NCI-H146 (cell line): ENCODE results near the gene TRAF3.
A peak's percentile ranks its signal among the peaks of the same experiment; 100 is the strongest.

Source experiments
- DNase-seq: peaks from one replicate; lab custom pipeline; 2025; lab: John Stamatoyannopoulos, UW

TRAF3 gene

GRCh38 chr14:102908766-102909455 is 131.7 kb downstream of the TRAF3 start:
- no peak for DNase-seq

DNA sequence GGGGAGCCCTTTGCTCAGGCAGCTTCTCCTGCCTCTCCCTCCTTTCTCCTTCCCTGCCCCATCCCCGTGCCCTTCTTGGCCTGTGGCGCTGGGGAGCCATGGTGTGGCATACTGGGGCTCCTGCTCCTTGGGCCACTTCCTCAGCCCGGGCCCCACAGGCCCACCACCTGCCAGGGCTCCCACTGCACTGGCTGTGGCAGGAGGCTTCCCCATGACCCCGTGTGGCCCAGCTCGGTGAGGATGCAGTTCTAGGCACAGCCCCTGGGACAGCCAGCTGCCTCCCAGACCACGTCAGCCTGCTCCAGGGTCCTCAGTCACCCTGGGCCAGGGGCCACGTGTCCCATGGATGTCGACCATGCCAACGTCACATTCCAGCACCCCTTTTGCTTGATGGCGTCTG is 132.2 kb downstream of the TRAF3 start:
- no peak for DNase-seq

GRCh38 chr14:102909911-102910310 is 132.7 kb downstream of the TRAF3 start:
- no peak for DNase-seq

- DNase-seq = no peak
Observed at GRCh38 chr14:102910442-102910841, 133.2 kb downstream of the TRAF3 start.

DNA sequence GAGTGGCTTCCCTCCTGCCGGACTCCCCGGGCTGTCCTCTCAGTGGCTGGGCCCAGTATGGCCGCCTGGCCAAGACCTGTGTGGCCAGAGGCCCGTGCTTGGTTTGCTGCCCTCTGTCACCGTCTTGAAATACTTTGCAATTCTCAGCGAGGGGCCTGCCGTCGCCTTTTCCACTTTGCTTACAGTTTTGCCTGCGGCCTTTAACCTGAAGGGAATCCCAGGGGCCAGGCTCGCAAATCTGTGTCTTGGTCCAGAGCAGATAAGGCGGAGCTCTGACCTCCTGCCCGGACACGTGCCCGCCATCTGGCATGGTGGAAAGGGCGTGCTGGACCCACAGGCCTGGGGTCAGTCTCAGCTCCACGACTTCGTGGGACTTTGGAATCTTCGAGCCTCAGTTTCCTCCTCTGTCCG is 134.3 kb downstream of the TRAF3 start:
- DNase-seq = no peak

DNA sequence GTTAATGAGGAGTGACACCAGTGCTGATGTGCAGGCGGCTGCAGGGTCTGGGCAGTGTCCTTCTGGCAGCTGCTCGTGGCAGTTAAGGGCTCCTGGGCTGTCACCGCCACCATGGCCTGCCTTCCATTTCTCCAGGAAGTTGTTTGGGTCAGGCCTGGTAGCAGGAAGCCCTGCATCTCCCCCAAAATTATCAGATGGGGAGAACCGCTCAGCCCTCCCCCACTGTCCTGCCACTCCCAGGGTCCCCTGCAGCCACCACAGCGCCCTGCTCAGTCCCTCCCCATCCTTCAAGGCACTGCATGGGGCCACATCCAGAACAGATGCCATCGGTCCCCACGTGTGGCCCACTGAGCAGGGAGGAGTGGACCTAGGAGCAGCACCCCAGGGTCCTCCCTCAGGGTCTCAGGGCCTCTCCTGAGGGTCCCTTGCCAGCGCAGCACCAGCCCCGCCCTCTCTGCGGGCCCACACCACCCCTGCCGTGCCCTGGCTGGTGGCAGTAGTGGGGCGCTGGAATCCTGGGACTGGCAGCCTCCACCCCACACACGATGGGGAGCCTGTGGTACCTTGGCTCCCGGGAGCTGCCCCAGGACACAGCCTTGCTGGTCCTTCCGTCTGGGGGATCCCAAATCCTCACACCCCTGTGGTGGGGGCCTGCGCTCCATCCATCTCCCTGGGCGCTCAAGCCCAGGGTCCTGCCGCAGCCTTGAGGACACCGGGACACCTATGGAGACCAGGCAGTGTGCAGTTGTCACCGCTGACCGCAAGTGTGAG is 134.9 kb downstream of the TRAF3 start:
- no peak for DNase-seq

GRCh38 chr14:102913341-102914211 is 136.3 kb downstream of the TRAF3 start:
- no peak for DNase-seq

DNA sequence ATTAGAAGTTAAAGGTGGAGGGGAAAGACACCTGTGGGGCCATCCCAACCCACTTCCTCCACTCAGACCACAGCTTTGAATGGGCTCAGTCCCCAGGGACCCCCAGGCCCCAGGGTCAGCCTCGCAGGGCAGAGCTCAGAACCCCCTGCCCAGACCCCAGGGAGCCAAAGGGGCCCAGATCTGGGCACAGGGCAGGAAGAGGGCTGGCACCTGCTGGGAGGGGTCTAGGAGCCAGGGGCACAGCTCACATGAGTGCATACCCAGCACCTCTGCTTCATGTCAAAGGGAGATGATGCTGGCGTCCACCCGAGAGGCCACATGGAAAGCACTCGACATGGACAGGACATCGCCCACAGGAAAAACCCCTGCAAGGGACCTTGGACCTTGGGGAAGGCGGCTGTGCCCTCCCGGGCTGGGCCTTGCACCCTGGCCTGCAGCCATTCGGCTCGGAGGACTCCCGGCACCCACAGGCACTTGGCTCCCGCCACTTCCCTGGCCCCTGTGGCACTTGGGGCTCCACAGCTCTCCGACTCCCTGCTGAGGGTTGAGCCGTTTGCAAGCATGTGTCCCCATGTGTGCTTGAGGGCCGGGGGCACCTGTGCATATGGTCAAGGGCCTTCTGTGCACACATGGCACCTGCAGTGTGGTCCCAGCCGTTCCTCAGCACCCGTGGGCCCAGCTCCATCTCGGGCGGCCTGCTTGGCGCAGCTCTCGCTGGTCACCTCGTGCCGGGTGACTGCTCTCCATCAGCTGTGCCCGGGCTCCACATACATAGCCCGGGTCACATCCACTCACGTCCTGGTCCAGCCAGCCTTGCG is 137.4 kb downstream of the TRAF3 start:
- DNase-seq = no peak

DNA sequence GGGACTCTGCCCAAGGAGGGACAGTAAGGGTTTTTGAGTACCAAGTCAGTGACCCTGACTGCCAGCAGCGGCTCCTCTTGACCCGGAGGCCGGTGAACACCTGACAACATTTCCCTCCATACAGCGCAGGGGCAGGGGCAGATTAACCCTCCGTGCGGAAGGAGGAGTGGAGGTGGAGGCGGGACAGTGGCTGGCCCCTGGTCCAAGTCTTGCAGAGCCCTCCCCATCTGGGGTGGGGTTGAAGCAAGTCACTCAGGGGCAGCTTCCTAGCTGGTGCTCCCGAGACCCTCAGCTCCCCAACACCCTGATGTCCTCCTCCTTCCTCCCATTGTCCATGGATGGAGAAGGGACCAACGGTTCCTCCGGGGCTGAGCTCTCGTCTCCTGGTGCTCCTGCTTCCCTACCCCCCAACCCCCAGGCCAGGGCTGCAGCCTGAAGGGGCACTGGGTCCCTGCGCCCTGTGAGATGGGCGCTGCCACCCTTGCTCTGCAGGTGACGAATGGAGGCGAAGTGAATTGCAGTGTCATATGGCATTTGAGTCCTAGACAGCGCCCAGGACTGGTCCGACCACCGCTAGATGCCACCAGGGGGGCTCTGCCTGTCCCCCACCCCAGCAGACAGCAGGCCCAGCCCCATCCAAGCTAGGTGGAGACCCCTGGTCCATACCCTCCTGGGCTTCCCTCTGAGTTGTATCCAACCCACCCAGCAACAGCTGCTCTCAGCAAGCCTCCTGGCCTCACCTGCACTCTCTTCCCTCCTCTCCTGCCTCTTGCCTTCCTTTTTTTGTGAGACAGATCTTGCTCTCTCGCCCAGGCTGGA is 138.3 kb downstream of the TRAF3 start:
- no peak for DNase-seq

DNA sequence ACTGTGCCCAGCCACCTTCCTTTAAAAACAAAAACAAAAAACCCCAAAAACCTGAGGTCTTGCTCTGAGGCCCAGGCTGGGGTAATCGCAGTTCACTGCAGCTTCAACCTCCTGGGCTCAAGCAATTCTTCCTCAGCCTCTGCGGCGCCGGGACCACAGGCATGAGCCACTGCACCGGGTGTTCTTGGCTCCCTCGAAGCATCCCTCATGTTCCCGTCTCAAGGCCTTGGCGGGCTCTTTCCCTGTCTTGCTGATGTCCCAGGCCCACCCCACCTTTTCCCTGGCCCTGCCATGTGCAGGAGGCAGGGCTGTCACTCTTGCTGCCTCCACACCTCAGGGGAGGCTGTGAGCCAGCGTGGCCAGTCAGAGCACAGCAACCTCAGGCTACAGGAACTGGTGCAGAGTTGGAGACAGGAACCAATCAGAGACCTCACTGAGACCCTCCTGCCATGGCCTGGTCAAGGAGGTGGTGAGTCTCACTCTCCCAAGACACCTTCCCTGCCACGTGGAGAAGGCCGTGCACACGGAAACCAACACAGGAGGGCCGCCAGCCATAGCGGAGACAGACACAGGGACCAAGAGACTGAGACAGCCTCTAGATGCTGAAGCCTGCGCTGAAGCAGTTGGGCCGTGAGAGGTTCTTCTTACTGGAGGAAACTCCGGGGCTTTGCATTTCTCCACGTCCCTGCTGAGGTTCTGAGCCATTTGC is 139.3 kb downstream of the TRAF3 start:
- DNase-seq = no peak

DNA sequence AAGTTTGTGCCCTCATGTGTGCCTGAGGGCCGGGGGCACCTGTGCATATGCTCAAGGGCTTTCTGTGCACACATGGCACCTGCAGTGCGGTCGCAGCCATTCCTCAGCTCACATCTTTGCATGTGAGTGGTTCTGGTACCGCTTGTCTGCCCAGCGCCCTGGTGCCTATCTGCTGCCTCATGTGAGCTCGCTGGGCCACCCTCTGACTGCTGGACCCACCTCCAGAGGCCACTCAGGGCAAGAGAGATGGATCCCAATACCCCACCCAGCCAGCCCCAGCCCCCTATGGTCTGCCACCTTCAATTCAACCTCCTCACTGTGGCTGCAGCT is 139.8 kb downstream of the TRAF3 start:
- no peak for DNase-seq

GRCh38 chr14:102917469-102918211 is 140.4 kb downstream of the TRAF3 start:
- DNase-seq = peak; percentile 50

GRCh38 chr14:102918438-102918837 is 141.2 kb downstream of the TRAF3 start:
- no peak for DNase-seq

DNA sequence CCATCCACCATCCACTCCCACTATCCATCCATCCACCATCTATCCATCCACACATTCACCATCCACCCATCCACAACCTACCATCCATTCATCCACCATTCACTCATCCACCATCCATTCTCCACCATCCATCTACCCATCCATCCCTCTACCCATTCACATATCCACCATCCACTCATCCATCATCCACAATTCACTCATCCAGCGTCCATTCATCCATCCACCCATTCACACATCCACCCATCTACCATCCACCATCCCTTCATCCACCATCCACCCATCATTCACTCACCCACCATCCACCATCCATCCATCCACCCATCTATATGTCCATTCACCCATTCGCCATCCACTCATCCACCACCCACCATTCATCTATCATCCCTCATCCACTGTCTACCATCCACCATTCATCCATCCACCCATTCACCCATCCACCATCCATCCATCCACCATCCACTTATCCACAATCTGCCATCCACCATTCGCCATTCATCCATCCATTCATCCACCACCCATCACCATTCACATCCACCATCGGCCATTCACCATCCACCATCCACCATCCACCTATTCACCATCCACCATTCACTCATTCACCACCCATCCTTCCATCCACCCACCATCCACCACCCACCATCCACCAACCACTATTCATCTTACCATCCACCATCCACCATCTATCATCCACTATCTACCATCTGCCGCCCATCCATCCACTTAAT is 143.2 kb downstream of the TRAF3 start:
- DNase-seq = no peak

DNA sequence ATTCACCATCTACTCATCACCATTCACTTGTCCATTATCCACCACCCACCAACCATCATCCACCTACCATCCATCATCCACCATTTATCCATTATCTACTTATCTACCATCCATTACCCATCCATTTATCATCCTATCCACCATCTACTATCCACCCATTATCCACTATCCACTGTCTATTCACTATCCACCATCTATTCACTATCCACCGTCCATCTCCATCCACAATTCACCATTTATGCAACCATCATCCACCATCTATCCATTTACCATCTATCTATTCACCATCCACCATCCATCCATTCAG is 143.7 kb downstream of the TRAF3 start:
- DNase-seq = no peak

- no peak for DNase-seq
Observed at GRCh38 chr14:102922490-102923200, 145.4 kb downstream of the TRAF3 start, which contains the start of gene AMN. TSS of gene AMN (plus strand) at chr14:102922663. CDS start at chr14:102922689, 26 bp downstream.

DNA sequence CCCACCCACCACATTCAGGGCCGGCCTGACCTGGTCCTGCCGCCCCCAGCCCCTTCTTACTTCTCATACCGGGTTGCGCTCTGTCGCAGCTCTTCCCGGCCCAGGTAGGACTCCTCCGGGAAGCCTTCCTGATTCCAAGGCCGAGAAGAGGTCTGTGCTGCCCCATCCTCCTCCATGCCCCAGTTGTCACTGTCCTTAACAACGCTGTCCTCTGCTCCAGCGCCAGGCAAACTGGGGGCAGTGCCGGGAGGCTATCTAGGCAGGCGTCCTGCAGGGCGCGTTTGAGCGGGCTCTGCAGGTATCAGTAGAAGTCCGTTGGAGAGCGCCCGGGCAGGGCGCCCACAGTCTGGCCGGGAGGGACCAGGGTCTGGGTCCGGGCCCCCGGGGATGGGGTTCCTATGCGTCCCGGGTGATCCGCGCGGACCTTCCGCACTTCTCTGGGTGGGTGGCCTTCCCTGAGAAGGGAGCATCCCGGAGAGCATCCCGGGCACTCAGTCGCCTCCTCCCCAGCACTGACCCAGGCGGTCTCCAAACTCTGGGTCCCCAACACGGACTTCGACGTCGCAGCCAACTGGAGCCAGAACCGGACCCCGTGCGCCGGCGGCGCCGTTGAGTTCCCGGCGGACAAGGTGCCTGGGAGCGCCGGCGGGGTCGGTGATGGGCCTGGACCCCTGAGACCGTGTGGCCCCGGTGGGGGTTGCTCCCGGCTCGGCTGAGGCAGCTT is 146.1 kb downstream of the TRAF3 start:
- DNase-seq = no peak
